ENCODE data around the gene PPP1R11. TPM values are rescaled to one million over a fixed set of nuclear protein-coding genes. Genes with fewer than 3 reads are reported as not detected.
"Not testable (repeated sequence)": the region's sequence is repeated elsewhere in the genome, so short reads cannot be mapped to it uniquely, and the experiment has no call there.

Gene PPP1R11
- polyA plus RNA-seq, 1 experiment: 53.5 TPM

DNA sequence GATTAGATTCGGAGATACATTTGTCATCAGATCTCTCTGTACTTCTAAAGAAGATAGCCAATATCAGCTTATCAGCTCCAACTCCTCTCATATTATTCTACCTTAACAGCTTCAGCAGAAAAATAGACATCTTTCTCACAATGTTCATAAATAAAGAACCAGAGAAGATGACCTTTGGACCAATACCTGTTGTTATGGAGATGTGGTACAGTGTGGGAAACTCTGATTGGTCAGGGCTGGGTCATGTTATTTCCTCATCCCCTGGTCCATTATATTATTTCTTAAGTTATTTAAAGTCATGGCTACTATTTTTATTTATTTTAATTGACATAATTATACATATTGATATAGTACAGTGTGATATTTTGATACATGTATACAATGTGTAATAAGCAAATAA, 41.8 kb upstream of the PPP1R11 start:
- H3K9me3 ChIP-seq (ENCODE audit: control insufficient read depth, insufficient read depth, low read length): no peaks in the 10 kb centered on the region
- no peak overlapping the region for H3K4me3 ChIP-seq (ENCODE audit: low read depth, low read length)
- no peak for DNase-seq (ENCODE audit: low read depth, low spot score)
- no peak overlapping the region for H3K27ac ChIP-seq (ENCODE audit: low read depth, low read length)
- no peaks in the 10 kb centered on the region for H3K27me3 ChIP-seq (ENCODE audit: control insufficient read depth, insufficient read depth, low read length)
- no peak for TF ChIP-seq CTCF (IDR thresholded peaks at IDR 0.05; ENCODE audit: low read depth, low read length)
- ChIA-PET CTCF (interaction anchor here (0.7 to 1.5 kb wide), 3 partner anchors 12 to 106 kb away, joined by 3 to 4 read pairs (median 3); no protein-coding TSS in a partner anchor), POLR2A (no interaction called here)

GRCh38 chr6:30029588-30029987, 37.4 kb upstream of the PPP1R11 start:
- no peak for TF ChIP-seq CTCF (IDR thresholded peaks at IDR 0.05; ENCODE audit: low read depth, low read length)
- ChIA-PET CTCF (interaction anchor here (1.0 to 1.6 kb wide), 2 partner anchors 11 to 72 kb away, joined by 3 read pairs; no protein-coding TSS in a partner anchor), POLR2A (no interaction called here)
- Histone ChIP-seq H3K4me3 (ENCODE audit: low read depth, low read length) (no peak overlapping the region), H3K27ac (ENCODE audit: low read depth, low read length) (no peak overlapping the region), H3K27me3 (ENCODE audit: control insufficient read depth, insufficient read depth, low read length) (no peaks in the 10 kb centered on the region), H3K9me3 (ENCODE audit: control insufficient read depth, insufficient read depth, low read length) (no peaks in the 10 kb centered on the region)
- no peak for DNase-seq (ENCODE audit: low read depth, low spot score)

- Histone ChIP-seq H3K27ac (ENCODE audit: low read depth, low read length) (no peak overlapping the region), H3K27me3 (ENCODE audit: control insufficient read depth, insufficient read depth, low read length) (no peaks in the 10 kb centered on the region), H3K9me3 (ENCODE audit: control insufficient read depth, insufficient read depth, low read length) (no peaks in the 10 kb centered on the region), H3K4me3 (ENCODE audit: low read depth, low read length) (no peak overlapping the region)
- POLR2A ChIA-PET: no interaction called here
- CTCF ChIA-PET: interaction anchor here (0.6 to 1.4 kb wide), 2 partner anchors 112 to 183 kb away, joined by 5 read pairs; no protein-coding TSS in a partner anchor
- no peak for DNase-seq (ENCODE audit: low read depth, low spot score)
- no peak for TF ChIP-seq CTCF (IDR thresholded peaks at IDR 0.05; ENCODE audit: low read depth, low read length)
These were observed 35.6 kb upstream of the PPP1R11 start for GRCh38 chr6:30031381-30031780.

- CTCF ChIA-PET: interaction anchor here (0.7 to 1.4 kb wide), 3 partner anchors 186 to 383 kb away, joined by 3 to 4 read pairs (median 3); no protein-coding TSS in a partner anchor
- peak; percentile 20 for DNase-seq (ENCODE audit: low read depth, low spot score)
- POLR2A ChIA-PET: interaction anchor here (1.8 kb wide), 1 partner anchor 28 kb away, joined by 6 read pairs; the partner anchor contains the start of gene POLR1H
- not testable (repeated sequence) for H3K4me3 ChIP-seq (ENCODE audit: low read depth, low read length); H3K27me3 ChIP-seq (ENCODE audit: control insufficient read depth, insufficient read depth, low read length); H3K27ac ChIP-seq (ENCODE audit: low read depth, low read length); H3K9me3 ChIP-seq (ENCODE audit: control insufficient read depth, insufficient read depth, low read length)
These were observed 33.6 kb upstream of the PPP1R11 start for GRCh38 chr6:30033440-30033839.

GRCh38 chr6:30035784-30036183, 31.2 kb upstream of the PPP1R11 start:
- no peak for DNase-seq (ENCODE audit: low read depth, low spot score)
- ChIA-PET POLR2A (no interaction called here), CTCF (interaction anchor here (0.8 kb wide), 1 partner anchor 187 kb away, joined by 3 read pairs; no protein-coding TSS in a partner anchor)
- Histone ChIP-seq H3K4me3 (ENCODE audit: low read depth, low read length) (no peak overlapping the region), H3K9me3 (ENCODE audit: control insufficient read depth, insufficient read depth, low read length) (no peaks in the 10 kb centered on the region), H3K27me3 (ENCODE audit: control insufficient read depth, insufficient read depth, low read length) (no peaks in the 10 kb centered on the region), H3K27ac (ENCODE audit: low read depth, low read length) (no peak overlapping the region)
- no peak for TF ChIP-seq CTCF (IDR thresholded peaks at IDR 0.05; ENCODE audit: low read depth, low read length)
